HG02970 (cell line): Measurements from ENCODE around the gene WDFY1.

Experiments used
- ATAC-seq: cut with Tn5 transposase; IDR thresholded peaks from one replicate; pipeline ENCODE4 v1.9.1; 2021; ENCODE audit warnings: mild to moderate bottlenecking, moderate library complexity, moderate number of reproducible peaks; ENCODE audit not compliant: unreplicated experiment, low FRiP score

WDFY1 gene

DNA sequence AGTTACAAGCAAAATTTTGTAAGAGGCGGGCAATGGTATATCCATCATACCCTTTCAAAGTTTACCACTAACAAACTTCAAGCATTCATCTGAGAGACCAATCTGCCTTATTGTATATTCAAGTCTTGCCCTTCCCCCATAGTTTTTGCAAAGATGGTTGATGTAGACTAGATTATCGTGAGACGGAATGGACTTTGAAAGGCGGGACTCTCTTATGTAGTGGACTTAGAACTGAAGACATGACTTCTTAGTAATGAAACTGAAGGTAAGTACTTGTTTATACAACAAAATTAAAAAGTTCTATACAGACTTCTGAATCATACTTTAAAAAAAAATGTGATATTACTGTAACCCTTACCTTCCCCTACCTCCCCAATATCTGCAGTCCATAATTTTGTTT is 118.1 kb downstream of the WDFY1 start:
- no peak for ATAC-seq
